NB4 (cell line): Measurements from ENCODE around the gene CPEB2.

Experiments used
- DNase-seq: peaks from one replicate; pipeline ENCODE4 v3.0.0; 2010; ENCODE audit warnings: low read depth
- H3K4me3 ChIP-seq: one replicate; pipeline ENCODE4 v1.5.1; 2011; ENCODE audit warnings: mild to moderate bottlenecking, low read depth, low read length, moderate library complexity
- MYC ChIP-seq: IDR thresholded peaks from 2 replicates; pipeline ENCODE4 v1.6.1; 2011; ENCODE audit warnings: low read depth, low read length
- POLR2A ChIP-seq: IDR thresholded peaks from 2 replicates; pipeline ENCODE4 v1.6.1; 2011; ENCODE audit warnings: mild to moderate bottlenecking; ENCODE audit not compliant: insufficient read length; ENCODE audit errors: extremely low read depth
- TF ChIP-seq, protein P1 (sequence below): IDR thresholded peaks from one replicate; pipeline ENCODE4 v1.5.1; 2012; ENCODE audit warnings: low read depth, low read length
- TF ChIP-seq, protein P2 (sequence below): IDR thresholded peaks from 2 replicates; pipeline ENCODE4 v1.6.1; 2011; ENCODE audit warnings: low read depth, low read length

Gene CPEB2

DNA sequence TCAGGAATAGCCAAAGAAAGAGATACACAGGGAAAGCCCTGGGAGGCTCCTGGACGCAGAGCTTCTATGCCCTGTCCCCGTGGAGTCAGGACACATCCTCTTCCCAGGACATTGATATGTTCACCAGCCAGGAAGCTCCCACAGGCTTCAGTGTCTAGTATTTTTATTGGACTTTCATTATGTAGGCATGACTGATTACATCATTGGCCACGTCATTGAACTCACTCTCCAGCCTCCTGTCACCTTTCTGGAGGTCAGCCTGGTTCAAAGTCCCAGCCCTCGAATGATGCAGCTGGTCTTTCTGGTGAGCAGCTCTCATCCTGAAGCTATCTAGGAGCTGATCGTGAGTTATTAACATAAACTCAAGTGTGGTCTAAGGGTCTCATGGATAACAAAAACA lies 104.1 kb downstream of the CPEB2 start:
- TF ChIP-seq, protein P1, sequence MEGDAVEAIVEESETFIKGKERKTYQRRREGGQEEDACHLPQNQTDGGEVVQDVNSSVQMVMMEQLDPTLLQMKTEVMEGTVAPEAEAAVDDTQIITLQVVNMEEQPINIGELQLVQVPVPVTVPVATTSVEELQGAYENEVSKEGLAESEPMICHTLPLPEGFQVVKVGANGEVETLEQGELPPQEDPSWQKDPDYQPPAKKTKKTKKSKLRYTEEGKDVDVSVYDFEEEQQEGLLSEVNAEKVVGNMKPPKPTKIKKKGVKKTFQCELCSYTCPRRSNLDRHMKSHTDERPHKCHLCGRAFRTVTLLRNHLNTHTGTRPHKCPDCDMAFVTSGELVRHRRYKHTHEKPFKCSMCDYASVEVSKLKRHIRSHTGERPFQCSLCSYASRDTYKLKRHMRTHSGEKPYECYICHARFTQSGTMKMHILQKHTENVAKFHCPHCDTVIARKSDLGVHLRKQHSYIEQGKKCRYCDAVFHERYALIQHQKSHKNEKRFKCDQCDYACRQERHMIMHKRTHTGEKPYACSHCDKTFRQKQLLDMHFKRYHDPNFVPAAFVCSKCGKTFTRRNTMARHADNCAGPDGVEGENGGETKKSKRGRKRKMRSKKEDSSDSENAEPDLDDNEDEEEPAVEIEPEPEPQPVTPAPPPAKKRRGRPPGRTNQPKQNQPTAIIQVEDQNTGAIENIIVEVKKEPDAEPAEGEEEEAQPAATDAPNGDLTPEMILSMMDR: no peak
- TF ChIP-seq MYC: no peak
- TF ChIP-seq, protein P2, sequence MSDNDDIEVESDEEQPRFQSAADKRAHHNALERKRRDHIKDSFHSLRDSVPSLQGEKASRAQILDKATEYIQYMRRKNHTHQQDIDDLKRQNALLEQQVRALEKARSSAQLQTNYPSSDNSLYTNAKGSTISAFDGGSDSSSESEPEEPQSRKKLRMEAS: no peak

DNA sequence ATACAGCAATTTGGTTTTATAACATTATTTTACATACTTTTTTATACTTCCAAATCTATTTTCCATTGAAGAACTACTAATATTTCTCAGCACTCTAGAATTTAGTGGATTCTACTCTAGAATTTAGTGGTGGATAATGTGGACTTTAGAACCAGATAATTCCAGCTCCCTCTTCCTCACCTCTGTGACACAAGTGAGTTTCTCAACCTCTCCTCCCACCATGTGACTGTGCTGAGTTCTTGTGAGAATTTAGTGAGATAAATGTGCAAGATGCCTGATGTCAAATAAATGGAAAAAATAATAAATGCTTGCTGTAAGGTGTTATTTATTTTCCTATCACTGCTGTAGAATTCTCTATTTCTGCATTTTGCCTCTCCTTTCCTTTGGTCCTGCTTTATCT lies 107.3 kb downstream of the CPEB2 start:
- H3K4me3 ChIP-seq: no peak overlapping the region
- TF ChIP-seq, protein P1: no peak
- TF ChIP-seq MYC (no peak), POLR2A (no peak)
- TF ChIP-seq, protein P2: no peak
- no peak for DNase-seq

More for the DNA sequence above, 104.1 kb downstream of the CPEB2 start:
- DNase-seq: no peak
- H3K4me3 ChIP-seq: no peak overlapping the region

DNA sequence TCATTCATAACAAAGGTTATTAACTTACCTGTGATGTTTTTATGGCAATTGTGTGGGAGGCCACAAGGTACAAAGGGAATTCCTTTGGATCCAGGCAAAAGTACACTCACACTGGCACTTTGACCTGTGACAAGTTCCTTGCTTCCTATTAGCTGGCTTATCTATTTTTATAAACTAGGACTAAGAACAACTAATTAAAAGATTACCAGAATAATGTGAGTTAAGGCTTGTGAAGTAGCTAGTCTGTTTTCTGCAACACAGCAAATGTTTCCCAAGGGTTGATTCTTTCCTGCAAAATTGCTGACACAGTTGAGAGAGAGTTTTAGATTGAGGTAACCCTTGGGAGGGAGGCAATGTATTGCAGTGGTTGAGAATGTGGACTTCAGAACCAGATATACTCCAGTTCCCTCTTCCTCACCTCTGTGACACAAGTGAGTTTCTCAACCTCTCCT lies 107.9 kb downstream of the CPEB2 start:
- DNase-seq: no peak
- TF ChIP-seq, protein P1: no peak
- TF ChIP-seq POLR2A (no peak), MYC (no peak)
- TF ChIP-seq, protein P2: no peak
- no peak overlapping the region for H3K4me3 ChIP-seq

DNA sequence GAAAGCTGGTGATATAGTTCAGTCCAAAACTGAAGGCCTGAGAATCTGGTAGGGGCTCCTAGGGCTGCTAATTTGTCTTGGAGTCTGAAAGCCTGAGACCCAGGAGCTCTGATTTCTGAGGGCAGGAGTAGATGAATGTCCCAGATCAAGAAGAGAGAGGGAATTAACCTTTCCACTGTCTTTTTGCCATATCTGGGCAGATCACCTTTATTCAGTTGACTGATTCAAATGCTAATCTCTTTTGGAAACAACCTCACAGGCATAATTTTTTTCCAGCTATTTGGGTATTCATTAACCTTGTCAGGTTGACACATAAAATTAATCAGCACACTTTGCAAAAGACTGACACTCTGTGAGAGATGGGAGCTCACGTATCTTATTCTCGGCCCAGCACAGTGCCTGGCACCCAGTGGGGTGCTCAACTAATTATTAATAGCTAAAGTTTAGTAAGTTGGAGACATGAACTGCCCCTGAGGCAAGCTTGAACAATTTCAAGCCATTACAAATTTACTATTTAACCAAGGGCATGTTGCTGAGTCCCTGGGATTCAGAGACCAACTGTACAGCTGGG lies 114.3 kb downstream of the CPEB2 start:
- no peak for DNase-seq
- H3K4me3 ChIP-seq: no peak overlapping the region
- TF ChIP-seq, protein P1: no peak
- TF ChIP-seq, protein P2: no peak

DNA sequence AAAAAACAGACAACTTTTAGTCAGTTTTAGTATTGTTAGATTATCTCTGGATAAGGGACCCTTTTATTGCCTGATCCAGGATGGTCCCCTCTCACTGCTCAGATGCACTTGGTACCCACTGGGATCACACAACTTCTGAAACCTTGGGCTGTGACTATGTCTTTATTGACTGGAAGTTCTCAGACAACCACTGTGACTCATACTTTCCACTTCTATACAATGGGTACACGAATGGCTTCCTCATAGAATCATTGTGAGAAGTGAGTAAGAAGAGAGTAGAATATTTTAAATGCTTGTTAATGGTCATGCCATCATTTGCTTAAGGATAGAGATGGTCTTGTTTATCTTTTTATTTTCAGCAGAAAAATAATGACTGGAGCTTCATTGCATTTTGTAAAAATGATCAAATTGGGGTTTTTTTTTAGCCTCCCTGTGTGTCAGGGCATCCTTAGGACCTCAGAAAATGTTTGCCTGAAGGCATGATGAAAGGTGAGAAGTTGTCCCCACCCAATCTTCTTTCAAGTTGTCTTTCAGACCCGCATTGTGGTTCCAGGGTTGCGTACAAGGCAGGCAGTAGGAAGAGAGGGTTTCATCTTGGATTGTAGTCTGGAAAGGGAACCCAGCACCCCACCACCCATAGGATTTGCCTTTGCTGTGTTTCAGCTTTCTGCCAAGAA lies 115.1 kb downstream of the CPEB2 start:
- no peak overlapping the region for H3K4me3 ChIP-seq
- no peak for DNase-seq
- TF ChIP-seq MYC (no peak), POLR2A (no peak)
- TF ChIP-seq, protein P1: no peak
- TF ChIP-seq, protein P2: no peak
